Karpas-422 (cell line): ENCODE measurements around the gene MGAT5. TPM values are rescaled to one million over a fixed set of nuclear protein-coding genes. Genes with fewer than 3 reads are reported as not detected.
A peak's percentile ranks its signal among the peaks of the same experiment; 100 is the strongest.

ENCODE experiments used
- DNase-seq: peaks from one replicate; pipeline ENCODE4 v3.0.0-alpha.2; 2015
- H2AFZ ChIP-seq: fragments of 200-600 bp; sonication (generic); 2 replicates; pipeline ENCODE4 v1.6.1; 2014; ENCODE audit warnings: antibody characterized with exemption, low read length, mixed read lengths
- H3K27ac ChIP-seq: fragments of 200-600 bp; sonication (generic); 2 replicates; pipeline ENCODE4 v1.5.1; 2014; ENCODE audit warnings: mild to moderate bottlenecking, low read length, moderate library complexity
- H3K27me3 ChIP-seq: fragments of 200-600 bp; sonication (generic); 2 replicates; pipeline ENCODE4 v1.6.1; 2014; ENCODE audit warnings: low read length, mixed read lengths
- H3K36me3 ChIP-seq: fragments of 200-600 bp; sonication (generic); 2 replicates; pipeline ENCODE4 v1.6.1; 2014; ENCODE audit warnings: low read length, mixed read lengths; ENCODE audit not compliant: insufficient read depth
- H3K4me1 ChIP-seq: fragments of 200-600 bp; sonication (generic); 2 replicates; pipeline ENCODE4 v1.6.1; 2014; ENCODE audit warnings: mild to moderate bottlenecking, low read length, mixed read lengths
- H3K4me2 ChIP-seq: fragments of 200-600 bp; sonication (generic); 2 replicates; pipeline ENCODE4 v1.6.1; 2014; ENCODE audit warnings: low read length, low read depth, mild to moderate bottlenecking; ENCODE audit not compliant: poor library complexity, severe bottlenecking
- H3K4me3 ChIP-seq: fragments of 200-600 bp; sonication (generic); 2 replicates; pipeline ENCODE4 v1.5.1; 2014; ENCODE audit warnings: mild to moderate bottlenecking, antibody characterized with exemption, low read length, mixed read lengths
- H3K79me2 ChIP-seq: fragments of 200-600 bp; sonication (generic); 2 replicates; pipeline ENCODE4 v1.6.1; 2014; ENCODE audit warnings: mild to moderate bottlenecking, low read length, mixed read lengths
- H3K9ac ChIP-seq: fragments of 200-600 bp; sonication (generic); 2 replicates; pipeline ENCODE4 v1.6.0; 2014; ENCODE audit warnings: low read length
- H3K9me2 ChIP-seq: fragments of 200-600 bp; sonication (generic), shearing (Covaris generic); replicated peaks from 2 replicates; pipeline ENCODE4 v1.6.0; 2014; ENCODE audit warnings: mild to moderate bottlenecking, low read length, moderate library complexity; ENCODE audit not compliant: insufficient read depth
- H3K9me3 ChIP-seq: fragments of 300-700, 200-600 bp; sonication (generic); 2 replicates; pipeline ENCODE4 v1.6.1; 2014; ENCODE audit warnings: low read length, mixed read lengths
- H4K20me1 ChIP-seq: fragments of 200-600 bp; sonication (generic); 2 replicates; pipeline ENCODE4 v1.6.1; 2014; ENCODE audit warnings: mild to moderate bottlenecking, antibody characterized with exemption, low read length, low read depth; ENCODE audit not compliant: insufficient read depth
- total RNA-seq: library from RNA; depleted of rRNA; stranded (reverse); fragments of >200 nt; shearing (Covaris generic); gene quantifications from 2 replicates; pipeline ENCODE4 v1.2.3, GENCODE V29; 2014; ENCODE audit warnings: low replicate concordance

Gene MGAT5
- total RNA-seq, 1 experiment from 2014 or later: 22.7 TPM

GRCh38 chr2:134250840-134251461 is 2.9 kb upstream of the MGAT5 start:
- DNase-seq: peak; percentile 54
- no peak overlapping the region for H3K4me3 ChIP-seq
- no peaks in the 10 kb centered on the region; the same call in 1 of the 2 replicates for H3K79me2 ChIP-seq
- H3K4me2 ChIP-seq: peak overlapping the region; percentile 48
- H2AFZ ChIP-seq: no peak overlapping the region
- no peaks in the 10 kb centered on the region for H3K27me3 ChIP-seq
- H3K9me3 ChIP-seq: no peaks in the 10 kb centered on the region
- no peaks in the 10 kb centered on the region for H3K36me3 ChIP-seq
- peak overlapping the region; percentile 16; the same call in 1 of the 2 replicates for H3K27ac ChIP-seq
- H4K20me1 ChIP-seq: no peaks in the 10 kb centered on the region
- H3K9me2 ChIP-seq: no peaks in the 10 kb centered on the region
- peaks cover 84% of the 10 kb centered on the region for H3K4me1 ChIP-seq
- peak overlapping the region; percentile 24; the same call in 1 of the 2 replicates for H3K9ac ChIP-seq

- DNase-seq: no peak
- H3K27ac ChIP-seq: no peak overlapping the region
- peaks cover 72% of the 10 kb centered on the region for H3K4me1 ChIP-seq
- H3K9me2 ChIP-seq: no peaks in the 10 kb centered on the region
- H3K36me3 ChIP-seq: no peaks in the 10 kb centered on the region
- H3K9me3 ChIP-seq: no peaks in the 10 kb centered on the region
- no peaks in the 10 kb centered on the region for H3K27me3 ChIP-seq
- H3K9ac ChIP-seq: no peak overlapping the region
- no peaks in the 10 kb centered on the region for H3K79me2 ChIP-seq
- H3K4me2 ChIP-seq: no peak overlapping the region
- H3K4me3 ChIP-seq: no peak overlapping the region
- no peak overlapping the region for H2AFZ ChIP-seq
- no peaks in the 10 kb centered on the region for H4K20me1 ChIP-seq
Observed at GRCh38 chr2:134252092-134252750, 1.7 kb upstream of the MGAT5 start.

- Histone ChIP-seq H3K27me3 (no peaks in the 10 kb centered on the region), H3K79me2 (no peaks in the 10 kb centered on the region), H3K36me3 (no peaks in the 10 kb centered on the region), H3K9me2 (no peaks in the 10 kb centered on the region), H3K4me1 (peaks cover 62% of the 10 kb centered on the region), H3K4me2 (peak overlapping the region; percentile 14), H3K9me3 (no peaks in the 10 kb centered on the region), H3K27ac (0 out of 2 replicates have a peak overlapping the region, but pooled peaks have one; percentile 4), H4K20me1 (no peaks in the 10 kb centered on the region), H3K9ac (0 out of 2 replicates have a peak overlapping the region, but pooled peaks have one; percentile 11), H2AFZ (no peak overlapping the region; the same call in 1 of the 2 replicates), H3K4me3 (no peak overlapping the region)
- DNase-seq: no peak
Observed at GRCh38 chr2:134253117-134253704, 661 bp upstream of the MGAT5 start.

- no peak overlapping the region for H3K9ac ChIP-seq
- no peaks in the 10 kb centered on the region for H4K20me1 ChIP-seq
- DNase-seq: no peak
- no peak overlapping the region for H2AFZ ChIP-seq
- H3K4me3 ChIP-seq: no peak overlapping the region
- H3K36me3 ChIP-seq: no peaks in the 10 kb centered on the region
- H3K9me3 ChIP-seq: no peaks in the 10 kb centered on the region
- no peak overlapping the region for H3K4me2 ChIP-seq
- H3K27ac ChIP-seq: no peak overlapping the region
- H3K9me2 ChIP-seq: no peaks in the 10 kb centered on the region
- H3K4me1 ChIP-seq: peaks cover 46% of the 10 kb centered on the region
- no peaks in the 10 kb centered on the region for H3K79me2 ChIP-seq
- H3K27me3 ChIP-seq: no peaks in the 10 kb centered on the region
Observed at GRCh38 chr2:134254824-134255223, 952 bp downstream of the MGAT5 start.

GRCh38 chr2:134256956-134257355 is 3.1 kb downstream of the MGAT5 start:
- no peak for DNase-seq
- Histone ChIP-seq H3K4me3 (no peak overlapping the region), H3K9me2 (no peaks in the 10 kb centered on the region), H3K27me3 (no peaks in the 10 kb centered on the region), H3K27ac (no peak overlapping the region), H3K4me1 (peaks cover 42% of the 10 kb centered on the region), H3K4me2 (no peak overlapping the region), H3K36me3 (no peaks in the 10 kb centered on the region), H3K9ac (no peak overlapping the region), H2AFZ (no peak overlapping the region), H3K9me3 (no peaks in the 10 kb centered on the region), H3K79me2 (no peaks in the 10 kb centered on the region), H4K20me1 (no peaks in the 10 kb centered on the region)

GRCh38 chr2:134257509-134257908 is 3.6 kb downstream of the MGAT5 start:
- no peak overlapping the region for H3K4me3 ChIP-seq

GRCh38 chr2:134257965-134258683 is 4.3 kb downstream of the MGAT5 start:
- no peaks in the 10 kb centered on the region for H3K9me3 ChIP-seq
- no peak overlapping the region for H3K4me2 ChIP-seq
- peaks cover 42% of the 10 kb centered on the region for H3K4me1 ChIP-seq
- no peak for DNase-seq
- H3K36me3 ChIP-seq: no peaks in the 10 kb centered on the region
- H3K9ac ChIP-seq: no peak overlapping the region
- H2AFZ ChIP-seq: no peak overlapping the region
- no peaks in the 10 kb centered on the region for H3K79me2 ChIP-seq
- H4K20me1 ChIP-seq: no peaks in the 10 kb centered on the region
- H3K4me3 ChIP-seq: no peak overlapping the region
- H3K9me2 ChIP-seq: no peaks in the 10 kb centered on the region
- H3K27me3 ChIP-seq: no peaks in the 10 kb centered on the region
- H3K27ac ChIP-seq: no peak overlapping the region

More at GRCh38 chr2:134257509-134257908, 3.6 kb downstream of the MGAT5 start:
- no peaks in the 10 kb centered on the region for H3K9me3 ChIP-seq
- no peaks in the 10 kb centered on the region for H3K79me2 ChIP-seq
- H3K27me3 ChIP-seq: no peaks in the 10 kb centered on the region
- no peak overlapping the region for H3K27ac ChIP-seq
- no peak overlapping the region for H2AFZ ChIP-seq
- no peak overlapping the region for H3K9ac ChIP-seq
- peaks cover 42% of the 10 kb centered on the region for H3K4me1 ChIP-seq
- no peaks in the 10 kb centered on the region for H4K20me1 ChIP-seq
- DNase-seq: no peak
- no peak overlapping the region for H3K4me2 ChIP-seq
- no peaks in the 10 kb centered on the region for H3K9me2 ChIP-seq
- no peaks in the 10 kb centered on the region for H3K36me3 ChIP-seq
